Mesothelial cell of epicardium (in vitro differentiated cells): ENCODE data around the gene OPRM1. TPM values are rescaled to one million over a fixed set of nuclear protein-coding genes. Genes with fewer than 3 reads are reported as not detected.

Experiments
- DNase-seq, 2 experiments: peaks; one replicate each; pipeline ENCODE4 v3.0.0; 2021; ENCODE audit warnings: low spot score in 2 of 2; ENCODE audit not compliant: unreplicated experiment in 2 of 2
- H3K27ac Mint-ChIP-seq: 2 replicates; pipeline ENCODE4 v1.8.0; 2021; ENCODE audit warnings: mixed read lengths
- H3K27me3 Mint-ChIP-seq: 2 replicates; pipeline ENCODE4 v1.8.0; 2021; ENCODE audit warnings: low read depth, mixed read lengths
- H3K36me3 Mint-ChIP-seq: 2 replicates; pipeline ENCODE4 v1.8.0; 2021; ENCODE audit warnings: mixed read lengths
- H3K4me1 Mint-ChIP-seq: 2 replicates; pipeline ENCODE4 v1.8.0; 2021; ENCODE audit warnings: mixed read lengths
- H3K4me3 Mint-ChIP-seq: 2 replicates; pipeline ENCODE4 v1.8.0; 2021; ENCODE audit warnings: mild to moderate bottlenecking, moderate library complexity, mixed read lengths
- H3K9me3 Mint-ChIP-seq: 2 replicates; pipeline ENCODE4 v1.8.0; 2021; ENCODE audit warnings: mixed read lengths
- CTCF ChIP-seq: fragments of 200-600 bp; sonication (generic); IDR thresholded peaks from one replicate; pipeline ENCODE4 v1.5.0; 2021; ENCODE audit warnings: antibody characterized with exemption; ENCODE audit not compliant: unreplicated experiment
- total RNA-seq: library from RNA; stranded (reverse); gene quantifications from 3 replicates; pipeline ENCODE4 v1.2.1, GENCODE V29; 2021

Gene OPRM1
- total RNA-seq, 1 donor from 2014 or later, result not detected

- DNase-seq, result no peak
- Mint-ChIP-seq H3K36me3 (no peaks in the 10 kb centered on the region), H3K4me3 (no peak overlapping the region), H3K9me3 (no peaks in the 10 kb centered on the region), H3K27me3 (no peaks in the 10 kb centered on the region), H3K4me1 (peaks cover 20% of the 10 kb centered on the region), H3K27ac (no peak overlapping the region)
- TF ChIP-seq CTCF, result no peak
Measured at GRCh38 chr6:154159126-154159525, 120.1 kb downstream of the OPRM1 start.

- peaks cover 14% of the 10 kb centered on the region for H3K4me1 Mint-ChIP-seq
- H3K36me3 Mint-ChIP-seq, result no peaks in the 10 kb centered on the region
- DNase-seq, result no peak
- H3K27ac Mint-ChIP-seq, result no peak overlapping the region
- no peaks in the 10 kb centered on the region for H3K27me3 Mint-ChIP-seq
- H3K9me3 Mint-ChIP-seq, result peaks cover 5% of the 10 kb centered on the region
- TF ChIP-seq CTCF, result no peak
- H3K4me3 Mint-ChIP-seq, result no peak overlapping the region
Measured at GRCh38 chr6:154161689-154162088, 122.6 kb downstream of the OPRM1 start.

- Mint-ChIP-seq H3K27me3 (no peaks in the 10 kb centered on the region), H3K4me1 (peaks cover 4% of the 10 kb centered on the region), H3K9me3 (peaks cover 5% of the 10 kb centered on the region), H3K36me3 (no peaks in the 10 kb centered on the region), H3K27ac (peak overlapping the region; percentile 54), H3K4me3 (no peak overlapping the region)
- TF ChIP-seq CTCF, result no peak
- no peak for DNase-seq
Measured at GRCh38 chr6:154164397-154164796, 125.4 kb downstream of the OPRM1 start.

- TF ChIP-seq CTCF, result no peak
- H3K27me3 Mint-ChIP-seq, result no peaks in the 10 kb centered on the region
- H3K4me3 Mint-ChIP-seq, result no peak overlapping the region
- peaks cover 5% of the 10 kb centered on the region for H3K9me3 Mint-ChIP-seq
- no peak for DNase-seq
- H3K27ac Mint-ChIP-seq, result no peak overlapping the region
- H3K4me1 Mint-ChIP-seq, result peaks cover 4% of the 10 kb centered on the region
- no peaks in the 10 kb centered on the region for H3K36me3 Mint-ChIP-seq
Measured at GRCh38 chr6:154165478-154165877, 126.4 kb downstream of the OPRM1 start.

GRCh38 chr6:154166140-154166539 lies 127.1 kb downstream of the OPRM1 start:
- Mint-ChIP-seq H3K27me3 (no peaks in the 10 kb centered on the region), H3K27ac (no peak overlapping the region), H3K36me3 (no peaks in the 10 kb centered on the region), H3K4me3 (no peak overlapping the region), H3K9me3 (peaks cover 5% of the 10 kb centered on the region), H3K4me1 (peaks cover 4% of the 10 kb centered on the region)
- no peak for TF ChIP-seq CTCF
- DNase-seq, result no peak

GRCh38 chr6:154167126-154167525 lies 128.1 kb downstream of the OPRM1 start:
- no peak for DNase-seq
- no peak overlapping the region for H3K4me3 Mint-ChIP-seq
- no peak overlapping the region for H3K27ac Mint-ChIP-seq
- no peaks in the 10 kb centered on the region for H3K36me3 Mint-ChIP-seq
- peaks cover 4% of the 10 kb centered on the region for H3K4me1 Mint-ChIP-seq
- no peak for TF ChIP-seq CTCF
- no peaks in the 10 kb centered on the region for H3K27me3 Mint-ChIP-seq
- H3K9me3 Mint-ChIP-seq, result peaks cover 5% of the 10 kb centered on the region
